Measurements from ENCODE around the gene ACVR1B. TPM values are rescaled to one million over a fixed set of nuclear protein-coding genes. Genes with fewer than 3 reads are reported as not detected.
A peak's percentile ranks its signal among the peaks of the same experiment; 100 is the strongest.

Gene ACVR1B
- total RNA-seq, 1 experiment from 2014 or later = 112 TPM

- H3K4me3 Mint-ChIP-seq (ENCODE audit: unreplicated experiment) = peak overlapping the region; percentile 87
- Histone ChIP-seq H3K27me3 (replicated peaks; ENCODE audit: control insufficient read depth, insufficient read depth, low read length) (no peaks in the 10 kb centered on the region), H3K36me3 (ENCODE audit: control insufficient read depth, insufficient read depth, low read length) (no peaks in the 10 kb centered on the region), H3K4me1 (peaks cover 50% of the 10 kb centered on the region), H3K9me3 (no peaks in the 10 kb centered on the region), H3K4me3 (ENCODE audit: low read depth, low read length) (no peak overlapping the region)
- intact Hi-C loops (cut with micrococcal nuclease; ENCODE audit: unreplicated experiment) = loop anchor here (1.0 kb wide), 1 partner anchor 26 kb away; no protein-coding TSS in a partner anchor
- no peaks in the 10 kb centered on the region for H3K9me3 Mint-ChIP-seq (ENCODE audit: unreplicated experiment)
- ChIA-PET CTCF (interaction anchor here (1.0 to 1.1 kb wide), 2 partner anchors 17 to 22 kb away, joined by 4 to 5 read pairs; no protein-coding TSS in a partner anchor), POLR2A (interaction anchor here (0.5 kb wide), 1 partner anchor 13 kb away, joined by 3 read pairs; no protein-coding TSS in a partner anchor)
- H3K27me3 Mint-ChIP-seq (ENCODE audit: insufficient read depth, unreplicated experiment) = no peaks in the 10 kb centered on the region
- DNase-seq = peak in 1 of 2 experiments; percentile 57
- H3K36me3 Mint-ChIP-seq (ENCODE audit: insufficient read depth, unreplicated experiment) = peaks cover 38% of the 10 kb centered on the region
- TSS peak; percentile 74 for BruUV-seq (replicated peaks)
- peak overlapping the region; percentile 78 for H3K27ac Mint-ChIP-seq (ENCODE audit: unreplicated experiment)
- no peak for TF ChIP-seq CTCF (IDR thresholded peaks at IDR 0.05; ENCODE audit: insufficient read depth in 1 of 2, low read depth in 1 of 2, low read length in 1 of 2, severe bottlenecking in 1 of 2, unreplicated experiment in 1 of 2)
- H3K4me1 Mint-ChIP-seq (ENCODE audit: low read depth, unreplicated experiment) = peaks cover 44% of the 10 kb centered on the region
Measured at GRCh38 chr12:51954561-51955361, 3.3 kb downstream of the ACVR1B start.

GRCh38 chr12:51955702-51956101 lies 4.2 kb downstream of the ACVR1B start:
- intact Hi-C loops (cut with micrococcal nuclease; ENCODE audit: unreplicated experiment) = no loop called here
- Mint-ChIP-seq H3K4me3 (ENCODE audit: unreplicated experiment) (peak overlapping the region; percentile 87), H3K27ac (ENCODE audit: unreplicated experiment) (peak overlapping the region; percentile 58), H3K27me3 (ENCODE audit: insufficient read depth, unreplicated experiment) (no peaks in the 10 kb centered on the region), H3K4me1 (ENCODE audit: low read depth, unreplicated experiment) (peaks cover 49% of the 10 kb centered on the region), H3K9me3 (ENCODE audit: unreplicated experiment) (no peaks in the 10 kb centered on the region), H3K36me3 (ENCODE audit: insufficient read depth, unreplicated experiment) (peaks cover 47% of the 10 kb centered on the region)
- ChIA-PET CTCF (no interaction called here), POLR2A (no interaction called here)
- H3K4me3 ChIP-seq (ENCODE audit: low read depth, low read length) = no peak overlapping the region
- no TSS peak for BruUV-seq (replicated peaks)
- peaks cover 3% of the 10 kb centered on the region; the same call in 1 of the 2 replicates for H3K36me3 ChIP-seq (ENCODE audit: control insufficient read depth, insufficient read depth, low read length)
- no peak for DNase-seq
- peaks cover 60% of the 10 kb centered on the region for H3K4me1 ChIP-seq
- H3K27me3 ChIP-seq (replicated peaks; ENCODE audit: control insufficient read depth, insufficient read depth, low read length) = no peaks in the 10 kb centered on the region
- TF ChIP-seq CTCF (IDR thresholded peaks at IDR 0.05; ENCODE audit: insufficient read depth in 1 of 2, low read depth in 1 of 2, low read length in 1 of 2, severe bottlenecking in 1 of 2, unreplicated experiment in 1 of 2) = no peak
- no peaks in the 10 kb centered on the region for H3K9me3 ChIP-seq

- Mint-ChIP-seq H3K4me3 (ENCODE audit: unreplicated experiment) (no peak overlapping the region), H3K4me1 (ENCODE audit: low read depth, unreplicated experiment) (peaks cover 65% of the 10 kb centered on the region), H3K9me3 (ENCODE audit: unreplicated experiment) (no peaks in the 10 kb centered on the region), H3K27ac (ENCODE audit: unreplicated experiment) (peak overlapping the region; percentile 77), H3K27me3 (ENCODE audit: insufficient read depth, unreplicated experiment) (no peaks in the 10 kb centered on the region), H3K36me3 (ENCODE audit: insufficient read depth, unreplicated experiment) (peaks cover 50% of the 10 kb centered on the region)
- BruUV-seq (replicated peaks) = no TSS peak
- peaks cover 85% of the 10 kb centered on the region for H3K4me1 ChIP-seq
- ChIA-PET POLR2A (no interaction called here), CTCF (interaction anchor here (1.6 kb wide), 1 partner anchor 19 kb away, joined by 10 read pairs; no protein-coding TSS in a partner anchor)
- peaks cover 3% of the 10 kb centered on the region for H3K36me3 ChIP-seq (ENCODE audit: control insufficient read depth, insufficient read depth, low read length)
- H3K4me3 ChIP-seq (ENCODE audit: low read depth, low read length) = no peak overlapping the region
- intact Hi-C loops (cut with micrococcal nuclease; ENCODE audit: unreplicated experiment) = no loop called here
- no peak for DNase-seq
- no peaks in the 10 kb centered on the region for H3K9me3 ChIP-seq
- H3K27me3 ChIP-seq (replicated peaks; ENCODE audit: control insufficient read depth, insufficient read depth, low read length) = no peaks in the 10 kb centered on the region
- TF ChIP-seq CTCF (IDR thresholded peaks at IDR 0.05; ENCODE audit: insufficient read depth in 1 of 2, low read depth in 1 of 2, low read length in 1 of 2, severe bottlenecking in 1 of 2, unreplicated experiment in 1 of 2) = no peak
Measured at GRCh38 chr12:51958542-51958941, 7.0 kb downstream of the ACVR1B start.

Measured in Caco-2 (cell line).